ENCODE results near the gene FLNB. TPM values are rescaled to one million over a fixed set of nuclear protein-coding genes. Genes with fewer than 3 reads are reported as not detected.

The FLNB gene
- total and polyA plus RNA-seq, 2 of the 13 experiments (the other 11 are each of a cell fraction or from before 2014, with no cell fraction given): 106 to 130 TPM

DNA sequence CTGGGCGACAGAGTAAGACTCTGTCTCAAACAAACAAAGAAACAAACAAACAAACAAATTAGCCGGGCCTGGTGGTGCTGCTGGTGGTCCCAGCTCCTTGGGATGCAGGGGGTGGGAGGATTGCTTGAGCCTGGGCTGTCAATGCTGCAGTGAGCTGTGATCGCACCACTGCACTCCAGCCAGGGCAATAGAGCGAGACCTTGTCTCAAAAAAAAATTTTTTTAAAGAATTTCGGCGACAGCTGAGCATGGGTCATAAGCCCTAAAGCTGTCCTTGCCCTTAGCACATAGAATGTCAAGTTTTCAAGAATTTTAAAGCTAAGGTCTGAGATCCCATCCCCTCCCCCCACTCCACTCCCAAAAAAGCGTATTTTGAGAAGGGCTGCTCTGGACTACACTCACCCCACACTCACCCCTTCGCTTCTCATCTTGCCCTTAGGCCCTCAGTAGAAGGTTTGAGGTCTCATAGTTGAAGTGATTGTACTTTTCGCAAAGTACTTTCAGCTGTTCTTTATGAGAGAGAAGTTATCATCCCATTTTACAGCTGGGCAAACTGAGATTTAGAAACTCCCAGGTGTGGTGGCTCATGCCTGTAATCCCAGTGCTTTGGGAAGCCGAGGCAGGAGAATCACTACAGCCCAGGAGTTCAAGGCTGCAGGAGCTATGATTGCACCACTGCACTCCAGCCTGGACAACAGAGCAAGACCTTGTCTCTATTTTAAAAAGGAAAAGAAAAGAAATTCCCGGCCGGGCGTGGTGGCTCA lies 34.3 kb upstream of the FLNB start (continued):
- TF ChIP-seq KDM1A (CRISPR knock-in tag; IDR thresholded peaks at IDR 0.05): peak; percentile 19; the same call in 1 of the 2 replicates
- no peak for TF ChIP-seq ZNF678 (CRISPR knock-in tag; IDR thresholded peaks at IDR 0.05)
- TF ChIP-seq ZNF563 (CRISPR knock-in tag; IDR thresholded peaks at IDR 0.05): no peak
- TF ChIP-seq CREB3 (CRISPR knock-in tag; IDR thresholded peaks at IDR 0.05): no peak
- TF ChIP-seq ZNF552 (CRISPR knock-in tag; IDR thresholded peaks at IDR 0.05; ENCODE audit: borderline replicate concordance): no peak
- no peak for TF ChIP-seq ZFP36L1 (CRISPR knock-in tag; IDR thresholded peaks at IDR 0.05)
- no peak for TF ChIP-seq DNMT1 (CRISPR knock-in tag; IDR thresholded peaks at IDR 0.05)
- no peak for TF ChIP-seq ZGPAT (CRISPR knock-in tag; IDR thresholded peaks at IDR 0.05)
- TF ChIP-seq TIGD3 (CRISPR knock-in tag; IDR thresholded peaks at IDR 0.05; ENCODE audit: borderline replicate concordance): no peak
- peak; percentile 92 for TF ChIP-seq ZNF629 (CRISPR knock-in tag; conservative IDR thresholded peaks at IDR 0.05)
- no peak for TF ChIP-seq DPF2 (CRISPR knock-in tag; IDR thresholded peaks at IDR 0.05; ENCODE audit: borderline replicate concordance, low read depth)
- TF ChIP-seq FLYWCH1 (CRISPR knock-in tag; IDR thresholded peaks at IDR 0.05): no peak
- TF ChIP-seq KAT8 (CRISPR knock-in tag; IDR thresholded peaks at IDR 0.05): no peak
- 0 out of 2 replicates have a peak, but pooled peaks have one; percentile 22 for TF ChIP-seq ZMYM3 (CRISPR knock-in tag; IDR thresholded peaks at IDR 0.05)
- 0 out of 2 replicates have a peak, but pooled peaks have one; percentile 41 for TF ChIP-seq CHD4 (IDR thresholded peaks at IDR 0.05; ENCODE audit: borderline replicate concordance, low read length)
- TF ChIP-seq SP2 (CRISPR knock-in tag; IDR thresholded peaks at IDR 0.05): no peak
- TF ChIP-seq ZNF451 (CRISPR knock-in tag; IDR thresholded peaks at IDR 0.05): no peak
- no peak for TF ChIP-seq ZNF30 (CRISPR knock-in tag; IDR thresholded peaks at IDR 0.05)
- no peak for TF ChIP-seq NFKBIZ (CRISPR knock-in tag; IDR thresholded peaks at IDR 0.05)
- TF ChIP-seq CREBL2 (CRISPR knock-in tag; IDR thresholded peaks at IDR 0.05; ENCODE audit: borderline replicate concordance): no peak
- no peak for TF ChIP-seq MIER3 (CRISPR knock-in tag; IDR thresholded peaks at IDR 0.05; ENCODE audit: borderline replicate concordance)
- no peak for TF ChIP-seq PAX8 (CRISPR knock-in tag; IDR thresholded peaks at IDR 0.05; ENCODE audit: borderline replicate concordance)
- TF ChIP-seq, protein P1, sequence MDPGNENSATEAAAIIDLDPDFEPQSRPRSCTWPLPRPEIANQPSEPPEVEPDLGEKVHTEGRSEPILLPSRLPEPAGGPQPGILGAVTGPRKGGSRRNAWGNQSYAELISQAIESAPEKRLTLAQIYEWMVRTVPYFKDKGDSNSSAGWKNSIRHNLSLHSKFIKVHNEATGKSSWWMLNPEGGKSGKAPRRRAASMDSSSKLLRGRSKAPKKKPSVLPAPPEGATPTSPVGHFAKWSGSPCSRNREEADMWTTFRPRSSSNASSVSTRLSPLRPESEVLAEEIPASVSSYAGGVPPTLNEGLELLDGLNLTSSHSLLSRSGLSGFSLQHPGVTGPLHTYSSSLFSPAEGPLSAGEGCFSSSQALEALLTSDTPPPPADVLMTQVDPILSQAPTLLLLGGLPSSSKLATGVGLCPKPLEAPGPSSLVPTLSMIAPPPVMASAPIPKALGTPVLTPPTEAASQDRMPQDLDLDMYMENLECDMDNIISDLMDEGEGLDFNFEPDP (CRISPR knock-in tag; conservative IDR thresholded peaks at IDR 0.05): no peak
